ENCODE data around the gene WNT3.
"Not testable (repeated sequence)": the region's sequence is repeated elsewhere in the genome, so short reads cannot be mapped to it uniquely, and the experiment has no call there.

Gene WNT3

GRCh38 chr17:46818316-46818928 lies at the start of gene WNT3:
Gene WNT3, minus strand, starts transcription at chr17:46818692. Its CDS starts 95 bp downstream, at chr17:46818597.
- no peak for DNase-seq

GRCh38 chr17:46866747-46867146 lies 48.3 kb upstream of the WNT3 start:
- DNase-seq = no peak

DNA sequence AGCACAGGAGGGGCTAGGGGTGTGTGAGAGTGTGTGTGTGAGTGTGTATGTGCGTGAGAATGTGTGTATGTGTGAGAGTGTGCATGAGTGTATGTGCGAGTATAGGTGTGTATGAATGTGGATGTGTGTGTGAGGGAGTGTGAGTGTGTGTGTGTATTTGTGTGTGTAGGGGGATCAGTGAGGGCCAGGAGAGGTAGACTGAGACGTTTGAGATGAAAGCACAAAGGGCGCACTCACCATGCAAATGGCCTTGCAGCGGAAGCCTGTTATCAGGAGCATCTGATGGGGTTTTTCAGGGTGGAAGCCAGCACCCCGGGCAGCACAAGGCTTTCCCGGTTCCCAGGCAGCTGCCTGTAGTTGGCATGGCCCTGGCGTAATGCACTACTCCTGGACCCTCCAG lies 47.8 kb upstream of the WNT3 start:
- no peak for DNase-seq

GRCh38 chr17:46865100-46865499 lies 46.6 kb upstream of the WNT3 start:
- no peak for DNase-seq

DNA sequence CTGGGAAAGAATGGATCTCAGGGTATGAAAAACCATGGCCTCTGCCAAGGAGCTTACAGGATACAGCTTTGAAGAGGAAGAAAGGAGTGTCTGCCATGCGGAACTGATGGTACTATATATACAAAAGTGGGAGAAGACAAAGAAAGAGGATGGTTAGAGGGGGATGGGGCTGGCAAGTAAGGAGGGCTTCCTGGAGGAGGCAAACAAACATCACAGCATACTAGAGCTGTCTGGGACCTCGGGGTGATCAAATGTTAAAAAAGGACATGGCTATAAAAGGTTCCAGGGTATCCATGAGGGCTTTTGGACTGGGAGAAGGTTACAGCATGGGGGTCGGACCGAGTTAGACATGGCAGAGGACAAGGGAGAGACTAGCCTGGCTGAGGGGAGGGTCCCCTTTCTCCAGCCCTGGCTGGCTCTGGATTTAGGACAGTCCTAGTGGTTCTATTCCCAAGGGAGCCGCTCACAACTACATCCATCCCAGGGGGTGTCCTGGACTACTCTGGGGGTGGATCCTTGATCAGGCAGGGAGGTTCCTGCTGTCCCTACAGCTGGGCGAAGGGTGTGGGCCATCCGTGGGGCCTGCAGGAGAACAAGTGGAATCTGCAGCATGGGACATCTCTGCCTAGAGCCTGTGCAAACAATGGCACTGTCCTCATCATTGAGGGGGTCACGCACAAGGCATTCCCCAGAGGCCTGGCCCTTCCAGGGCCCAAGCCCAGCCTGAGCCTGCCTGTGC lies 45.1 kb upstream of the WNT3 start:
- no peak for DNase-seq

DNA sequence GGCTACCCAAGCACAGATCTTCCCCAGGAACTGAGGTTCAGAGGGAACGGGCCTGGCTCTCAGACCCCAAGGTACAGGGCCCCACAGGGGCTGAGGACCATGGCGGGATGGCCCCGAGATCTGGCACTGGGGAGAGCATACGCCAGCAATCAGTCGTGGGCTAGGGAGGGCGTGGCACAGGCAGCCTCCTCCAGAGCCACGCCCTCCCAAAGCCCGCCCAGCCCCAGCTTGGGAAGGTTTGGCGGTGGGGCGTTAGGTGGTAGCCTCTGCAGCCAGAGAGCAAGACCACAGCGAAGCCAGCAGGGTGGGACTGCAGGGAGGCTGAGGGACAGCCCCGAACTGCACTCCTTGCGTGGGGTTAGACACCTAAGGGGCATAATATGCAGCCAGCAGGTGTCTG lies 44.5 kb upstream of the WNT3 start:
- no peak for DNase-seq

GRCh38 chr17:46859996-46860395 lies 41.5 kb upstream of the WNT3 start:
- no peak for DNase-seq

DNA sequence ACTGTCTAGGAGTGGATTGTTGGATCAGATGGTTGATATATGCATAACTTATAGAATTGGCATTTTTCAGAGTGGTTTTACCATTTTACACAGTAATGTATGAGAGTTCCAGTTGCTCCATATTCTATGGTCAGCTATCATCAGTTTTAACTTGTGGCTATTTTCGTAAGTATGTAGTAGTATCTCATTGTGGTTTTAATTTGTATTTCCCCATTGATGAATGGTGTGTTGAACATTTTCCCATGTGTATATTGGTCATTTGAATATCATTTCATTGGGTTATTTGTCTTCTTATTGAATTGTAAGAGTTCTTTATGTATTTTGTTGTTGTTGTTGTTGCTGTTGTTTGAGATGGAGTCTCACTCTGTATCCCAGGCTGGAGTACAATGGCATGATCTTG lies 39.1 kb upstream of the WNT3 start:
- DNase-seq = no peak

DNA sequence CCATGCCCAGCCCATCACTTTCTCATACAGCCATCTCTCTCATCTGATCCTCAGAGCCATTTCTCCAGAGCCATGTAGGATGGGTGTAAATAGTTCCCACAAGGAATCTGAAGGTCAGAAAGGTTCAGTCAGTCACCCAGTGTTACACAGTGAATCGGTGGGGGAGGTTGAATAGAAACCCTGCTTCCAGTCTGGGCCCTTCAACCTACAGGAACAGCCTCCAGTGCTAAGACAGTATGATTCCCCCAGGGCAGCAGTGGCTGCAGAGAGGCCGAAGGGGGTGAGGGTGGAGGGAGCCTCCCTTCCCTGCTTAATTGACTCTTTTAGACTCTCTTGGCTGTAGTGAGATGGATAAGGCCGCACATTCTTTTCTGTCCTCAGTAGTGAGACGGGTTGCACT lies 36.5 kb upstream of the WNT3 start:
- no peak for DNase-seq

- DNase-seq = no peak
These were observed 36.0 kb upstream of the WNT3 start for GRCh38 chr17:46854515-46854914.

DNA sequence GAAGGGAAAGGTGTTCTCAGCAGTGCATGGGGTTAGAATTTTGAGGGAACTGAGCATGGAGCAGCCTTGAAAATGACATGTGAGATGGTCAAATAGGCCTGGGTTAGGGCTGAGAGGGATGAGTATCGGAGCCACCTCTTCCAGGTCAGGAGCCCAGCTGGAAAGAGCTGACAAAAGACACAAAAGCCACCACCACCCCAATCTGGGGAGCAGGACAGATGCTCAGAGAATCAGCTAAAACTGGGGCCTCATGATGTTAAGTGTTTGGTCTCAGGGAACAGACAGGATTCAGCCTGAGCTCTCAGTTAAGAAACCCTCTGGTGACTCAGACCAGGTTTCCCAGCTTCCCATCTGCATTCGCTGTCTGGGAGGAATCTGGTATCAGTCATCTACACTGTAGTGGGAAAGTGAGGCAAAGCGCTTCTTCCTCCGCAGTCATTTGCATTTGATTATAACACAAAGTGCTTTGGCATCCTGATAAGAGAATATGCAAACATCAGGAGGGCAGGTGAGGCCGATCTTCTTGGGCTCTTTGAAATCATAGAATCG lies 35.5 kb upstream of the WNT3 start:
- no peak for DNase-seq

- DNase-seq = peak; percentile 64
These were observed 32.7 kb upstream of the WNT3 start, which contains the start of gene WNT9B for GRCh38 chr17:46851029-46851741. Gene WNT9B, plus strand, starts transcription at chr17:46851583. Its CDS starts 56 bp downstream, at chr17:46851639.

DNA sequence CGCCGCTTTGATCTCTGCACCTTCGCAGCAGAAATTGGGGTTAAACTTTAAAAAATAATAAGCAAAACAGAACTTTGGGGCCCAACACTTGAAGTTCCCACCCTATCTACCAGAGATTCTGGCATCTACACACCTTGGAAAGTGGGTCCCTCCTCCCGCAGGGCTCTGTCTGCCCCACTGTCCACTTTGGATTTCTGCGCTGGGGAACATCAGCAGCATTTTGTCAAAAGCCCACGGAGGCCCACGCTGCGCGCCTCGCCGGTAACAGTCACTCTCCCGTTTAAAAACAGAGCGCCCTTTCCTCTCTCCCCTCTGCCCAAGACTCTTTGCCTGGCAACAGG lies 32.2 kb upstream of the WNT3 start:
- DNase-seq = no peak

GRCh38 chr17:46848534-46848933 lies 30.0 kb upstream of the WNT3 start:
- no peak for DNase-seq

- no peak for DNase-seq
These were observed 29.0 kb upstream of the WNT3 start for GRCh38 chr17:46847204-46848191.

- DNase-seq = no peak
These were observed 24.3 kb upstream of the WNT3 start for GRCh38 chr17:46842835-46843234.

- DNase-seq = no peak
These were observed 23.3 kb upstream of the WNT3 start for GRCh38 chr17:46841561-46842379.

DNA sequence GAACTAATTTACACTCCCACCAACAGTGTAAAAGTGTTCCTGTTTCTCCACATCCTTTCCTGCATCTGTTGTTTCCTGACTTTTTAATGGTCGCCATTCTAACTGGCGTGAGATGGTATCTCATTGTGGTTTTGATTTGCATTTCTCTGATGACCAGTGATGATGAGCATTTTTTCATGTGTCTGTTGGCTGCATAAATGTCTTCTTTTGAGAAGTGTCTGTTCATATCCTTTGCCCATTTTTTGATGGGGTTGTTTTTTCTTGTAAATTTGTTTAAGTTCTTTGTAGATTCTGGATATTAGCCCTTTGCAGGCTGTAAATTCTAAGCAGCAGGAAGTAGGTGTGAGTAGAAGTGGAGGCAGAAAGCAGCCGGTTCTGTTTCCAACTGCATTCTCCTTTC lies 22.1 kb upstream of the WNT3 start:
- not testable (repeated sequence) for DNase-seq

DNA sequence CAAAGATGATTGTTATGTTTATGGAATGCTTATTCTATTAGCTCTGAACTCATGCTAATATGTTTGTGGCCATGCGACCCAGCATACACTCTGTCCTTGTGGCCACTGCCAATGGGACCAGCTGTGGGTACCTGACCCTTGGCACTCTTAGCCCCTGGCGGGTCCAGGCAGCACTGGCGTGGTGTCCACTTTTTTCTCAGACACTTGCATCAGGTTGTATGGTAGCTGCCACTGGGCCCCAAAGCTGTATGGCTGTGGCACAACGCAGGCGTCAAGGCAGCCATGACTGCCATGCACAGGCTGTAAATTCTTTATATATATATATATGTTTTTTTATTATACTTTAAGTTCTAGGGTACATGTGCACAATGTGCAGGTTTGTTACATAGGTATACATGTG lies 20.7 kb upstream of the WNT3 start:
- DNase-seq = no peak

DNA sequence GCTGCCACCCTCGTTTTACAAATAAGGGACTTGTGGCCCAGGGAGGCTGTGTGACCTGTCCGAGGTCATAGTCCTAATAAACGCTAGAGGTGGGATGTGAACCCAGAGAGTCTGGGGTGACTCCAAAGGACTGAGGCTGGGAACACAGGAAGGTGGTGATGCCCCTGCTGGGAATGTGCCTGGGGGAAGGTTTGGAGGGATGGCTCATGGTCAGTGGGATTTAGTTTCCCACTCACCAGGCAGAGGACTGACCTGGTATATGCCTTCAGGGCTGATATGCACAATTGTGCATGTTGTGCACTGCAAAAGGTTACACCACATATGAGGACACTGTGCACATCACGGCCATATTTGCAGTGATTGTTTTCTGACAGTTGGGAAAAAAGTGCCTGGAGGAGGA lies 19.0 kb upstream of the WNT3 start:
- no peak for DNase-seq

DNA sequence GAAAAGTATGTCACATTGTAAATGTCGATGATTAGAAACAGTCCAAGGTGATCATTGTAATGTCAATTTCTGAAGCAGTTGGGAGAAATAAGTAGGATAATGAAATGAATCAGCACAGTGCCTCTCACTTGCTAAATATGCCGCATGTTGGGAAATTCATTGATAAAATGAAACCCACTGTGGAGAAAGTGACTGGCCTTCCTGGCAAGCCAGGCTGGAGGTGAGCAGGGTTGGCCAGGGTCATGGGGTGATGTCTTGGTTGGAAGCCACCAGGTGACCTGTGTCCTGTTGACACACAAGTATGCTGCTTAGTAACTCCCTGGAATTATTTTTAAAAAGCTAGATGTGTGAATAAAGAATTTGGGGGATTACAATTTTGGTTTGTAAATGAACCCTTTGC lies 18.0 kb upstream of the WNT3 start:
- DNase-seq = no peak

DNA sequence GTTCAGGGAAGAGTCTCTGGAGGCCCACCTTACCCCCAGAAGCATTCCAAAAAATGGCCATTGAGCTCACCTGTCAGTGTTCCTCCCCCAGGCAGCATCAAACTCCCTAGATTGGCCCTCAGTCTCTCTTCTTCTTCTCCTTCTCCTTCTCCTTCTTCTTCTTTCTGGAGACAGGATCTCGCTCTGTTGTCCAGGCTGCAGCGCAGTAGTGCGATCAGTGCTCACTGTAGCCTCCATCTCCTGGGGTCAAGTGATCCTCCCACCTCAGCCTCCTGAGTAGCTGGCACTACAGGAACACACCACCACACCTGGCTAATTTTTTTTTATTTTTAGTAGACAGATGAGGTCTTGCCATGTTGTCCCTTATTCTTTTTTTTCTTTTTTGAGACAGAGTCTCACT lies 16.4 kb upstream of the WNT3 start:
- DNase-seq = no peak

Data from DMS79 (cell line).